Fibroblast of lung (primary cell): Measurements from ENCODE around the gene RMND1.

ENCODE experiments used
- CTCF ChIP-seq, 2 donors: IDR thresholded peaks in 1 of 2; conservative IDR thresholded peaks in 1 of 2; 1 replicate in 1 of 2; 2 replicates in 1 of 2; pipeline ENCODE4 v1.5.1; 2011 to 2012; ENCODE audit warnings: low read length in 2 of 2, control low read depth in 1 of 2, inconsistent platforms in 1 of 2, low read depth in 1 of 2, mild to moderate bottlenecking in 1 of 2
- EZH2 ChIP-seq: IDR thresholded peaks from 2 replicates; pipeline ENCODE4 v1.5.1; 2012; ENCODE audit warnings: low read length, control low read depth, mild to moderate bottlenecking; ENCODE audit errors: missing control alignments

- TF ChIP-seq CTCF (conservative IDR thresholded peaks at IDR 0.05 in 1 of 2, IDR thresholded peaks at IDR 0.05 in 1 of 2; ENCODE audit: low read depth in 1 of 2, low read length in 2 of 2) (no peak), EZH2 (no peak)
These were observed 61.6 kb downstream of the RMND1 start for GRCh38 chr6:151390276-151390850.
